GM21786 (cell line): Measurements from ENCODE around the gene NRN1L.

Source experiments
- ATAC-seq: cut with Tn5 transposase; IDR thresholded peaks from one replicate; pipeline ENCODE4 v1.9.1; 2021; ENCODE audit not compliant: unreplicated experiment

The NRN1L gene

DNA sequence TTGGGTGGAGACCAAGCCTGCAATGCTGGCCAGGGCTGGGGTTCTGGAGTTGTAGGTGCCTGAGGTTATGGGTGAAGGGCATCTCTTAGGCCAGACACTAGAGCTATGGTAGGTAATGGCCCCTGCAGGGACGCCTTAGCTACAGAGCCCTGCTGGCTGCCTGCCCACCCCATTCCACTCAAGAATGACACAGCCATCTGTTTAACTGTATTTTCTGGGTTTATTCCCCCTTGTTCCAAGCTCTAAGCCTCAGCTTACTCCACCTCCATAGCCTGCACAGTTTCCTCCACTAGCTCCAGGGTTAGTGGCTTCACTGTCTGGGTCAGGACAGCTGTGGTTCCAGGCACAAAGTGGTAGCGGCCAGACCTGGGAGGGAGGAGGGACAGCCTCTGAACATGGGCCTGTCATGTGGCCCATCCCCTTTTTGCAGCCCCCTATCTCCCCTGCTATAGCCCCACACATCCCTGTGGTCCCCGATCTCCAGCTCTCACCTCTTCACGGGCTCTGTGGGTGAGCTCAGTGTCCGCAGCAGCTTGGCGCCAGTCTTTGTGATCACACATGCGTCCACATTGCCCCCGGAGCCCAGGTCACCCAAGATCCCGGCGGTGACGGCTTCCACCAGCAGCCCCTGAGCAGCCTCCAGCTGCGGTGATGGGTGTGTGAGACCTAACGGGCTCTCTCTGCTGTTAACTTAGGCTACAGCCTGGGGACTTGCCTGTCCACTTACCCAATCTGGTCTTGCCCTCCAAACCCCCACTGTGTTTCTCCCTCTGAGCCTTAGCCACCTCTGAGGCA lies 49.8 kb downstream of the NRN1L start:
- ATAC-seq, result no peak

DNA sequence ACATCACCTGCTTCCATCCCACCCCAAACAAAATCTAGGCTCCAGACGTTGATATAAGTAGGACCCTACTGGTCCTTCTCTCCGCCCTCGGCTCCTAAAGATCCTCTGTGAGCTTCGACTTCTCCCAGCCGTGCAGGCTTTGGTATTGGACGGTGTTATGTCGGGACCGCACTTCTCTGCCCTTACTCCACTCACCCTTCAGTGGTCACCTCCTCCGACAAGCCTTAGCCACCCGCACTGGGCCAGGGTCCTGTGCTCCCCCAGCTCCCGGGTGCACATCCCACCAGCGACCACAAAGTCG lies 50.4 kb downstream of the NRN1L start:
- no peak for ATAC-seq

DNA sequence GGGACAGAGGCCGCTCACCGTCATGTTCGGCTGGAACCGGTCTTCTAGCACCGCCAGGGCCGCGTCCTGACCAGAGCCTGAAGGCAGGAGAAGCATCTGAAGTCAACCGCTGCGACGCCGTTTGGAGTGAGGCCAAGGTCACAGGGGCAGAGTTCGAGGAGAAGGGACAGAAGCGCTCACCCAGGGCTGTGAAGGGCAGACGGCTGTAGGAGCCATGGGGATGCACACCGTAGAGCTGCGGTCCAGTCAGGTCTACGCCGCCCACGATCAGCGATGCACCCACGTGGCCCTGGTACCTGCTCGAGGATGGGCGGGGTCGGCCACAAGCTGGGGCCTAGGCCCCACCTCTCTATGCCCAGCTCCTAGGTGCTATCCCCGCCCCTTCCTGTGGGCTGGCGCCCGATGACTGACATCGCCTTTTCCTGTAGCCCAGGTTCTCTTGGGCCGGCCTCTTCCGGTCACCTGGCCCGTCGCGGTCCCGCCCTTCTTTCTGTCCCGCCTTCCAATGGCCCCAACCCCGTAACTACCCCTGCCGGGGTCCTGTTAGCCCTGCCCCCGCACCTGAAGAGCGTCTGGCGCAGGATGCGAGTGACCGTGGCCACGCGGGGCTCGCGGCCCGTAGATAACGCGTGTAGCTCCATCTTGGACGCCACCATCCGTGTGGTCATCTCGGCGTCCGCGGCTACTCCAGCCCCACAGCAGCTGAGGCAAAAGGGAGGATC lies 50.9 kb downstream of the NRN1L start:
- ATAC-seq, result peak; percentile 90
